Renal pelvis (tissue), 4 donors: ENCODE measurements around the gene UIMC1. TPM values are rescaled to one million over a fixed set of nuclear protein-coding genes. Genes with fewer than 3 reads are reported as not detected.
"Not testable (repeated sequence)": the region's sequence is repeated elsewhere in the genome, so short reads cannot be mapped to it uniquely, and the experiment has no call there.

ENCODE experiments used
- DNase-seq: peaks from one replicate; pipeline ENCODE4 v3.0.0-alpha.2; 2013
- polyA plus RNA-seq, 3 donors: library from polyadenylated mRNA; unstranded; fragments of 120-200 nt; gene quantifications; one replicate each; pipeline ENCODE4 v1.2.1, GENCODE V29; 2013; ENCODE audit not compliant: insufficient read length in 3 of 3

Gene UIMC1
- polyA plus RNA-seq, 3 donors: 37.0 to 47.0 (median 38.8) TPM

DNA sequence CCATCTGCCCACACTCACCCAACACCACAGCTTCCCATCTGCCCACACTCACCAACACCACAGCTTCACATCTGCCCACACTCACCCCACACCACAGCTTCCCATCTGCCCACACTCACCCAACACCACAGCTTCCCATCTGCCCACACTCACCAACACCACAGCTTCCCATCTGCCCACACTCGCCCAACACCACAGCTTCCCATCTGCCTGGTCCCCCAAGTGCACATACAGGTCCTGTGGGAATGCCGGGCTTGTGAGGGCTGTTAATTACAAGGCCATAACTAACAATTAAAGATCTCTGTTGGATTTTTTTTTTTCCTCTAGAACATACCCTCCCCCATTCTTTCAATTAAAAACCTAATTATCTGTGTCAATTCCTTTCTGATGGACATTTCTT lies 133.6 kb downstream of the UIMC1 start:
- not testable (repeated sequence) for DNase-seq

DNA sequence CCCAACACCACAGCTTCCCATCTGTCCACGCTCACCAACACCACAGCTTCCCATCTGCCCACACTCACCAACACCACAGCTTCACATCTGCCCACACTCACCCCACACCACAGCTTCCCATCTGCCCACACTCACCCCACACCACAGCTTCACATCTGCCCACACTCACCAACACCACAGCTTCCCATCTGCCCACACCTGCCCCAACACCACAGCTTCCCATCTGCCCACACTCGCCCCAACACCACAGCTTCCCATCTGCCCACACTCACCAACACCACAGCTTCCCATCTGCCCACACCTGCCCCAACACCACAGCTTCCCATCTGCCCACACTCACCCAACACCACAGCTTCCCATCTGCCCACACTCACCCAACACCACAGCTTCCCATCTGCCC lies 134.0 kb downstream of the UIMC1 start:
- DNase-seq: not testable (repeated sequence)

DNA sequence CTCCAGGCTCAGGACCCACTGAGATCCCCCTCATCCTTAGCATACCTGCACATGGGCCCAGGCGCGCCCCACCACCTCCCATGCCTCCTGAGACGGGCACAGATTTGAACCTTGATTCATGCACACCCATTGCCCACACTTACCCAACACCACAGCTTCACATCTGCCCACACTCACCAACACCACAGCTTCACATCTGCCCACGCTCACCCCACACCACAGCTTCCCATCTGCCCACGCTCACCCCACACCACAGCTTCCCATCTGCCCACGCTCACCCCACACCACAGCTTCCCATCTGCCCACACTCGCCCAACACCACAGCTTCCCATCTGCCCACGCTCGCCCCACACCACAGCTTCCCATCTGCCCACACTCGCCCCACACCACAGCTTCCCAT lies 135.9 kb downstream of the UIMC1 start:
- DNase-seq: not testable (repeated sequence)

DNA sequence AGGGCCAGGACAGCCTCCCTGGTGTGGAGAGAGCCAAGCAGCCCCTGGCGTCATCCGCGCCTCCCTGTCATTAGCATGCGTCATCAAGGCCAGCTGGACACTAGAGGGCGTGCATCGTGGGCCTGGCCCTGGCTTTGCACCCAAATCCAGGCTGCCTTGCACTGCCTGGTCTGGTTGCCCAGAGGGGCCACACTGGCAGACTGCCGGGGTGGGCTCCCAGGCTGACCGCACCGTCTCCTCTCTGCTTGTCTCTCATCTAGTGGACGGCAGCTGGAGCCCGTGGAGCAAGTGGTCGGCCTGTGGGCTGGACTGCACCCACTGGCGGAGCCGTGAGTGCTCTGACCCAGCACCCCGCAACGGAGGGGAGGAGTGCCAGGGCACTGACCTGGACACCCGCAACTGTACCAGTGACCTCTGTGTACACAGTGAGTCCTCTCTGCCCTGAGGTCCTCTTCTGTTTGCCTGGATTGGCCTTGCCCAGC lies 136.4 kb downstream of the UIMC1 start:
- no peak for DNase-seq

DNA sequence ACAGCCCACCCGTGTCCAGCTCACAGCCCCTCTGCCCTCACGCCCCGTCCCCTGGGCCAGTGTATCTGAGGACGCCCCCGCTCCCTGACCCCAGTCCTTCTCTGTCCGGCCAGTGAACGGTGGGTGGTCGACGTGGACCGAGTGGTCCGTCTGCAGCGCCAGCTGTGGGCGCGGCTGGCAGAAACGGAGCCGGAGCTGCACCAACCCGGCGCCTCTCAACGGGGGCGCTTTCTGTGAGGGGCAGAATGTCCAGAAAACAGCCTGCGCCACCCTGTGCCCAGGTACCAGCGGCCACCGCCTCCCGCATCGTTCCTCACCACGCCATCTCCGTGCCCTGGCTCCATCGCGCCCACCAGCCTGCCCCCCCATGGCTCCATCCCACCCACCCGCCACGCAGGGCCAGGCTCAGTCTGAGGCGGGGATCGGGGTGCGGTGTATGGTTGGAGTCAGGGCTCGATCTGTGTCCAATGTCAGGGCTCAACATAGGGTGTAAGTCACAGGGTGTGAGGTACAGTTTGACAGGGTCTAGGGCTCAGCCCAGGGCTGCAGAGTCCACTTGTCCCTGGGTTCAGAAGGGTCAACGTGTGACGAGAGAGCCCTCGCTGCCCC lies 137.0 kb downstream of the UIMC1 start:
- DNase-seq: no peak

DNA sequence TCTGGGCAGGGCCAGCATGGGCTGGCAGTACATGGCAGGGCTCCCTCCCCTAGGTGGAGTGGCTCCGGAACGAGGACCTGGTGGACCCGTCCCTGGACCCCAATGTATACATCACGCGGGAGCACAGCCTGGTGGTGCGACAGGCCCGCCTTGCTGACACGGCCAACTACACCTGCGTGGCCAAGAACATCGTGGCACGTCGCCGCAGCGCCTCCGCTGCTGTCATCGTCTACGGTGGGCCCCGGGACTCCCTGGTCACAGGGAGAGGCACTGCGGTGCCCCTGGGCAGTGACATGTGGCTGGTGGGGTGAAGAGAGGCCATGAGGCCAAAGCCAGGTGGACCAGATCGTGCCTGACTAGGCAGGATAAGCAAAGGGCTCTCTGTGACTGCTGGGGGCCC lies 137.8 kb downstream of the UIMC1 start:
- no peak for DNase-seq

DNA sequence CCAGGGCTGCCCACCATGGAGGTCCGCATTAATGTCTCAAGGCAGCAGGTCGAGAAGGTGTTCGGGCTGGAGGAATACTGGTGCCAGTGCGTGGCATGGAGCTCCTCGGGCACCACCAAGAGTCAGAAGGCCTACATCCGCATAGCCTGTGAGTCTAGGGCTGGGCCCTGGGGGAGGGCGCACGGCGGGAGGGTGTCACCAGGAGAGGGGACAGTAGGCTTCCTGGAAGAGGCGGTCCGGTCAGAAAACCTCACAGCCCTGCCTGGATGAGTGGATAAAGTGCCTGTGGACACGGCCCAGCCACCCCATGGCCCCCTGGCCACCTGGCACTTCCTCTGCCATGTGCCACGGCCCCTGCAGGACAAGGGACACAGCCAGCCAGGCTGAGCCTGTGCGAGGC lies 138.5 kb downstream of the UIMC1 start:
- DNase-seq: no peak

DNA sequence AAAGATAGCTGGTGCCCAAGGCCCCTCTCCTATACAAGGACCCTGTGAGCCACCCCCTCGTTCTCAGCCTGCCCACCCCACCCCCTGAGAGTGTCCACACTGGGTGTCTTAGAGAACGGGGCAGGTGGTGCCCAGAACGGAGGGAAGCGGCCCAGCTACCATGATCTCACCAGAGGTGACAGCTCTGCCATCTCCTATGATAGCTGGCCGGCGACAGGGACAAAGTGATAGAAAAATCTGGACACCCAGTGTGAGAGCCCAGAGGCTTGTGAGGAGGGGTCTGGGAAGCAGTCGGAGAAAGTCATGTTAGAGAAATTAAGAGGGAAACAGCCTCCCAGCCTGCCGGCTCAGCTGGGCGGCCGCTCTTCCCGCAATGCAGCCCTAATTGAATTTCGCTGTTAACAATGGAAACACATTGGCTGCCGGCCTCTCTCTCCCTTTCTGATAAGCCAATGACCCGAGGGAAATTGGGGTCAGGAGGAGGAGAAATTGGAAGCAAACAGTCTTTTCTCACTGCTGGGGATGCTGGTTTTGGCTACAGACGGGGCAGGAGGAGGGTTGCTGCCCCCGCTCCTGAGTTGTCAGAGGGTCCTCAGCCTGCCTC lies 139.8 kb downstream of the UIMC1 start:
- no peak for DNase-seq

DNA sequence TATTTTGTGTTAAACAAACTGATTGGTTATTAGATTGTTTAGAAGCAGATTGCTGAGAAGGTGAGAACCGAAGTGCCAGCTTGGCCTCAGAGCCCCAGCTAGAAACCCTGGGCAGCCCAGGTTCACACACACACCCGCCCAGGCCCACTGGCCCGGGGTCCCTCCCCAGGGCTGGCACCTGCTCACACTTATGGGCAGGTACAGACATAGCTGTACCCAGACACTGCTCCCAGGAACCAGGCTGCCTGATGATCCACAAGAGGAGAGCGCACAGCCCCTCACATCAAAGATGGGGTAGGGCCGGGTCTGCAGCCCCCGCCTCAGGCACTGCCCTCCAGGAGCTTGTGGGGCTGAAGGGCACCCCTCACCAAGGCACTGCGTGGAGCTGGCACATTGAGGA lies 140.6 kb downstream of the UIMC1 start:
- no peak for DNase-seq

DNA sequence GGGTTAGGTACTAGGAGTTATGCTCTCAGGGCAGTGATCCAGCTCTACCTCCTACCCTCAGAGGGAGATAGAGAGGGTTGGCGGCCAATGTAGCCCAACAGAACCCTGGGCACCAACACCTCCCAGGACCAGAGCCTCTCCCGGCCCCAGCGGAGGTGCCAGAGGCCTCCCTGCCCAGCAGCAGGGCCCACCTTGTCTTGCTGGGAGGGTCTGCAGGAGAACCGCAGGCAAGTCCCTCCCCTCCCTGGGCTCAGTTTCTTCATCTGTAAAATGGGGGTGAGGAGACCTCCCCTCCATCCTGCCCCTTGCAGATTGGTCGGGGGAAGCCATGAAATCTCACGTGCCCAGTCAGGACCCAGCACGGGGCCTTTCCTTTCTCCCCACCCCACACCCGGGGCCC lies 141.8 kb downstream of the UIMC1 start:
- no peak for DNase-seq

DNA sequence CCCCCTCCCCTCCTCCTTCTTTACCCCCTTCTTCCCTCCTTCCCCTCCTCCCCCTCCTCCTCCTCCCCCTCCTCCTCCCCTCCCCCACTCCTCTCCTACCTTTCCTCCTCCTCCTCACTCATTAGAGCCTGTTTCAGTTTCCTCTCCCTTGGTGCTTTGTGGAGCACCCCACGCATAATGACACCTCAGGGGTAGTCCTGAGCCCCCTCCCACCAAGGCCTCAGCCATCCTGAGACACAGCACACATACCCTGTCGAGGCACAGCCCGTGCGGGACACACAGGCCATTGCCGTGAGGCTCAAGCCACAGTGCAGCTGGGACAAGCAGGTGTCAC lies 142.8 kb downstream of the UIMC1 start:
- no peak for DNase-seq

DNA sequence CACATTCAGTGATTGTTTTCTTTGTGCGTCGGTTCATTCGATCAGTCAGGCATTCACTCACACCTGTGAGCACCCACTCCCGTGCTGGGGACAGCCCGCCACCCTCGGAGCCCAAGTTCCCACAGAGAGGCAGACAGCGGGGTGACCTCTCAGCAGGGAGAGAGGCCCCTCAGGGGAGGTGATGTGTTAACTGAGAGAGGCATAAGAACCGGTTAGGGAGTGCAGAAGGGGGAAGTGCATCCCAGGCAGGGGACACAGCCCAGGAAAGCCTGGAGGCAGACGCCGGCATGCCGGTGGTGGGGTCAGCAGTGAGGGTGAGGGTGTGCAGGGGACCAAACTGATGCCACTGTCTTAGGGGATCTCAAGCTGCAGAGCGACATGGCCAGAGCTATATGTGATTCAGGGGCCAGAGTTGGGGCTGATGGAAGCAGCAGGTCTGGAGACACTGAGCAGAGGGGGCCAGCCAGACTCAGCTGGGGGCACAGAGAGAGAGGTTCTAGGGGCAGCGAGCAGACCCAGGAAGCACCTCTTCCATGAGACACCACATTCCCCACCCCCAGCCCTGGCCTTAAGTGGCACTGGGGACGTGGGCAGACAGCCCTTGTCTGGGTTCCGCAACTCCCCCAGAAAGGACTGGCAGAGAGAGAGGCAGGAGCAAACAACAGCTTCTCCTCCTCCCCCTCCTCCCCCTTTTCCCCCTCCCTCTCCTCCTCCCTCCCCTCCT lies 143.4 kb downstream of the UIMC1 start:
- DNase-seq: no peak

DNA sequence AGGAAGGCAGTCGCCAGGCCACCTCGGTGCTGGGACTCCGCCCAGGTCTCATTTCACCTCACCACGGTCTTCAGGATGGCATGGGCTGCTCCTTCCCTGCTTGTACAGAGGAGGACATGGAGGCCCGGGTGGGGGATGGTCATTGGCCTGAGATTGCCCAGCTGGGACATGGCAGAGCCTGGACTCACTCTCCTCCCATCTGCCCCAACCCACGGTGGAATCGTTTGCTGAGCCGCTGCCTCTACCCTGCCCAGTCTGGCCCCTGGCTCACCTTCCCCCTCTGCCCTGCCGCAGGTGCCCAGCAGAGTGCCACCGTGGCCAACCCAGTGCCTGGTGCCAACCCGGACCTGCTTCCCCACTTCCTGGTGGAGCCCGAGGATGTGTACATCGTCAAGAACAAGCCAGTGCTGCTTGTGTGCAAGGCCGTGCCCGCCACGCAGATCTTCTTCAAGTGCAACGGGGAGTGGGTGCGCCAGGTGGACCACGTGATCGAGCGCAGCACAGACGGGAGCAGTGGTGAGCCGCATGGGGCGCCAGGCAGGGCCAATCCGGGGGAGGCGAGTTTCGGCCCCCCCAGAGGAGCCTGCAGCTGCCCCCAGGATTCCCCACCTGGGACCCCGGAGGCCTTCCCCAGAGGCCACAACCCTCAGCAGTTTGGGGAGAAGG lies 144.1 kb downstream of the UIMC1 start:
- no peak for DNase-seq

DNA sequence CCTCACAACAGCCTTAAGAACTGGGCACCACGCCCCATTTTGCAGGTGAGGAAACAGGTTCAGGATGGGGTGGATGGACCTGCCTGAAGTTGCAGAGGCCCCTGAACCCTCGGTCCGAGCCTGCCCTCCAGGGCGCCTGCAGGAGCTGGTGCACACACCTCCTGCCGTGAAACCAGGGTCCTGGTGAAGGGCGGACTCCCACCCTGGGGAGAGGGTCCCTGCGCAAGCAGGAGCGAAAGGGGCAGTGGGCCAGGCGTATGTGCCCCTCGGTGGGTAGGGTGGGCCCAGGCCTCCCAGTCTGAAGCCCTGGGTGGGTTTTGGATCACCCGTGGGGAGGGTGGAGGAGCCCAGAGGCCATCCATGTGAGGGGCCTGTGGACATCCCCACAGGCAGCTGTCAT lies 145.3 kb downstream of the UIMC1 start:
- no peak for DNase-seq

DNA sequence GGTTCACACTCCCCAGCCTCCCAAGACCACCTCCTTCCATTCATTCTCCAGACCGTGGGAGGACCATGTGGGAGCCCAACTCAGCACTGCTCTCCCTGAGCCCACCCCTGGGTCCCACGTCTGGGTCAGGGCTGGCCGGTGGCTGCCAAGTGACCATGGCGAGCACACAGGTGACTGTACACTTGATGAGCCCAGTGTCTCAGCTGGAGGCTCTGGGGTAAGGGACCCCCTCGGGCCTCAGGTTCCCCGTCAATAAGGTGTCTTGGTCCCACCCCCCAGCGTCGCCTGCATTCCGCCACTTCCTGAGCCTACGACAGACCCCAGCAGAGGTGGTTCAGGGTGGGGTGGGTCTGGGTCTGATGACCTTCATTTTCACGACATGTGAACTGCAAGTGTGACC lies 146.2 kb downstream of the UIMC1 start:
- no peak for DNase-seq

DNA sequence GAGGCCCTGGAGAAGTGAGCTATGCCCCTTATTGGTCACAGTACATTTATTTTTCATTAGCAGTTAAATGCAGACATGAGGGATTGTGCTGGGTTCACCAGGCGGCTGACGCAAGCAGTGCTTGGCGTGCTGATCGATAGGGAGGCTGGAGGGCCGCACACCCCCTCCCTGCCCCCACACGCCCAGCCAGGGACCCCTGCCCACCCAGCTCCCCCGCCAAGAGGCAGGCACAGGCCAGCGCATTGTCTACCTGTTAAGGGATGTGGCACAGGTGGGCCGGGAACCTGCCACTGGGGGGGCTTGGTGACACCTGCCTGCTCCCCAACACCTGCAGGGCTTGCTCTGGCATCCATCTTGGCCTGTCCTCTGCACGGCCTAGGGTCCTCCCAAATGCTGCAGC lies 146.7 kb downstream of the UIMC1 start:
- no peak for DNase-seq

DNA sequence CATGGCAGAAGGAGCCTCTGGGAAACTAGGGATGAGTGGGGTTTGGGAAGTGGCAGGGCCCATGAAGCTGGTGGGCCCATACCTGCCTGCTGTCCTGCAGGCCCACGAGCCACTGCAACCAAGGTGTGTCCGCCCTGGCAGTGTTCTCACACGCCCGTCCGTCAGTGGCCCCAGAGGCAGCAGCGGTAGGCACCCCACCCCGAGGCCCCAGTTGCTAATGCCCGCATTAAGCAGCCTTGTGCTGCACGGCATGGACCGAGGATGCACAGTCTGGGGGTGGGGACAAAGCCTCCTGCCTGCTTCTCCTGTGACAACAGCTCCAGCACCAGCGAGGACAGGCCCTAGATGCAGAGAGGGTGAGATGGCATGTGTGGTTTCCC lies 148.7 kb downstream of the UIMC1 start:
- DNase-seq: no peak

DNA sequence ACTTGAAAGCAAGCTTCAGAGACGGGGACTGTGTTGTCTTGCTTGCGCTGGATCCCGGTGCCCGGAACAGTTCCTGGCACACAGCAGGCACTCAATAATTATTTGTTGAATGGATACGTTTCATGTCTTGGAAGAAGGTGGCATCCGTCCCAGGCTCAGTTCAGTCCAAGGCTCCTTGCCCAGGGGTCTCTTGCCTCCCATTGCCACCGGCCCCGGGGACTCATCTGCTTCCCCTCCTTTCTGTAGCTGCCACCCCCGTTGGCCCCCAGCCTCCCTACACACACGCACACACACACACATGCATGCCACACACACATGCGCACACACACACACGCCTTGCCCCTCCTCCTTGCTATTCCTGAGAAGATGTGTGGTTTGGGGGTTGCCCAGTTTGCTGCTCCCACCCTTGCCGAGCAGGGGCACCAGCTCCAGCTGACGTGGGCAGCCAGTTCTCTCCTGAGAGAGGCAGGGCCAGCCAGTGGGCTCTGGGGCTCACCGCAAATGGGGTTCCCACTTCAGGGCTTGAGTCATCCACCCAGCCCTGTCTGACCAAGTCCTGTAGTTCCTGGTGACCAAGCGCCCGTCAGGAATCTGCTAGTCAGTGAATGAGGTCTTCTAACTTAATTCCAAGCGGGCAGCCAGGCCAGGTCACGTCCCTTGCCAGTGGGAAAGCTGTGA lies 149.2 kb downstream of the UIMC1 start:
- no peak for DNase-seq

DNA sequence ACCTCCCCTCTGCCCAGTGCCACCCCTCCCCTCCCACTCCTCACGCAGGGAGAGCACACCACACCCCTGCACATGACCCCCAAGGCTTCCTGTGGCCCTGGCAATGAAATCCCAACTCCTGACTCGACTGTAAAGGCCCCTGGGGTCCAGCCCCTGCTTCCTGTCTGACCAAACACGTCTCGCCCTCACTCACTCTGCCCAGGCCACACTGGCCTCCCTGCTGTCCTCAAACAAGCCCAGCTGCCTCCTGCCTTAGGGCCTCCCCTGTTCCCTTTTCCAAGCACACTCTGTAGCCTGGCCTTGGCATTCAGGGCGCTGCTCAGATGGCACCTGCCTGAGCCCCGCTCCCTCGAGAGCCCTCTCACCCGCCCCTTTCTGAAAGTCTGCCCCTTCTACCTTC lies 149.8 kb downstream of the UIMC1 start:
- no peak for DNase-seq

DNA sequence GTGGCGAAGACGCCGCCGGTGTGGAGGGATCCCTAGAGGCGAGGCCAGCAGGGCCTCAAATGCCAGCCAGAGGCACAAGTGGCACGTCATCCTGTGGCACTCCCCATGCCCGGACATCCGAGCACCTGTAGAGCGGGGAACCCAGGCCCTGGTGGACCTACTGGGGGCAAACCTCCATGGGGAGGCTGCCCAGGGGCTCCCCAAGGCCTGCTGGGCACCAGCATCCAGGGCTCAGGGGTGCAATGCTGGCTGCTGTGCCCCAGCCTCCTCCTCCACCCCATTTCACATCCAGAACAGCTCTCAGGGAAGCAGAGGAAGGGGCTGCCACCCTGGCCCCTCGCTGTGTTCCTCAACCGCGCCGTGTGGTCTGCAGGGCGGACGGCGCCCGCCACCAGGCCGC lies 151.0 kb downstream of the UIMC1 start:
- no peak for DNase-seq
